ENCODE data around the gene NUP205. TPM values are rescaled to one million over a fixed set of nuclear protein-coding genes. Genes with fewer than 3 reads are reported as not detected.

Gene NUP205
- total and polyA plus RNA-seq, 8 donors, result 11.9 to 63.4 (median 24.4) TPM

DNA sequence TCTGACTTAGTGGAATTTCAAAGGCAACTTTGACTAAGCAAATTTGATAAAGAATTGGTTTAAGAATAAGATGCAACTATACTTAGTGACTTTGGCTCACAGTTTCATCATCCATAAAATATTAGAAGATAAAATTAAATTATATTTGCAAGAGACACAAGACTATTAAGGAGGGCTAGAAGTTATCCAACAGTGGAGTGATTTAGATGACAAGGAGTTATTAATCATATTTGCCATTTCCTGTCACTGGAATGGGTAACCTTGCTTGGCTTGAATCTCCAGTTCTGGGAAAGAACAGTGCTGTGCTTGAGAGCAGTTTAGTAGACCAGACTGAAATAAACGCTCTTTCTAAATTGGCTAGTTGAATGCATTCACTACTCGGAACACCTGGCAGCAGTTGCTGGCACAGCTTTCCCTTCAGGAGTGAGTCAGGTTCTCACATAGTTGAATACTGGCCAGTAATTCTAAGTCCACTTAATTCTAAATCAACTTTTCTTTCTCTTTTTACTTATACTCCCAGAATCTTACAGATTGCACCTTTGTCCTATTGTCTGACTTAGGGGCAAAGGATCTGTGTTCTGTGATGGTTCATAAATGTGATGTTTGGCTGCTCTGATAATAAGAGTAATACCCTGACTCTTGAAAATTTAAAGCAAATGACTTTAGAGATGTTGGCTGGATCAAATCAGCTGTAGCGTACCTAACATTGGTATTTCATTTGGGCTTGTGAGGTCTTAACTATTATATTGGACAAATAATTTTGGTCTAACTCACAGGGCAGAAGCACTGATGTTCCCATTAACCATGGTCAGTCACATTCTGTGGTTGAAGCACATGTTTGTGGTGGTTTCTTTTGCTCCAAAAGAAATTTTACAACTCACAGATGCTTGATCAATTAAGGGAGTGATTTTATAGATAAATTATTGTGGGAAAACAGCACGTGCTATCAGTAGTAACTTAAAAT, 121.2 kb downstream of the NUP205 start:
- Histone ChIP-seq H3K36me3 (peaks cover 0 to 44% (median 29%) of the 10 kb centered on the region in 4 donors), H3K4me3 (no peak overlapping the region), H3K4me1 (peaks cover 3 to 35% (median 19%) of the 10 kb centered on the region in 4 donors), H3K27me3 (no peaks in the 10 kb centered on the region), H3K27ac (no peak overlapping the region), H3K9me3 (no peaks in the 10 kb centered on the region)
- intact Hi-C loops (cut with DNase I; ENCODE audit: low total_unique reads), result no loop called here
- no peak for TF ChIP-seq EP300 (IDR thresholded peaks at IDR 0.05)
- no peak for TF ChIP-seq POLR2A (IDR thresholded peaks at IDR 0.05)
- peak in 1 of 3 donors; percentile 11 for TF ChIP-seq POLR2AphosphoS5 (IDR thresholded peaks at IDR 0.05)
- WGBS, 5 donors, result 56 to 62% (median 61%) methylated on average over 4 of the region's 4 CpGs
- peak; percentile 47 to 76 for DNase-seq

DNA sequence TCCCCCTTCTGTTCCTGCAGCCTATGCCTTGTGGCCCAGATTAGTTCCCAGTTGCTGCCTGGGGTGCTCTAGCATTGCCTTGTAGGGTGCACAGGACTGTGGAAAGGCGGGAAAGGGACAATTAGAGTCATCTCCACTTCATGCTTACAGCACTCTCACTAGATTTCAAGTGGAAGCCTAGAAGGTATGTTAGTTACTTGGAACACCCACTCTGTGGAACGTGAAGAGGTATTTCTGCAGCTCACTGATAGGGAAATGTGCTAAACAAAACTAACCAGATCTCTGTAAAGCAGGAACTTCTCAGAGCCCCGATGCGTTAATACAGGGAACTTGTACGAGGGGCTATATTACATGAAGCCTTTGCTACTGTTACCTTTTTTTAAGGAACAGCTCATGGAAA, 124.0 kb downstream of the NUP205 start:
- Histone ChIP-seq H3K9me3 (no peaks in the 10 kb centered on the region), H3K36me3 (peaks cover 0 to 24% (median 10%) of the 10 kb centered on the region in 4 donors), H3K4me3 (no peak overlapping the region), H3K27ac (no peak overlapping the region), H3K4me1 (peaks cover 7 to 40% (median 21%) of the 10 kb centered on the region in 4 donors), H3K27me3 (no peaks in the 10 kb centered on the region)
- intact Hi-C loops (cut with DNase I; ENCODE audit: low total_unique reads), result no loop called here
- 75 to 93% (median 86%) methylated on average over 5 of the region's 5 CpGs for WGBS, 5 donors
- TF ChIP-seq POLR2AphosphoS5 (IDR thresholded peaks at IDR 0.05), result no peak
- TF ChIP-seq POLR2A (IDR thresholded peaks at IDR 0.05), result no peak
- TF ChIP-seq EP300 (IDR thresholded peaks at IDR 0.05), result no peak
- TF ChIP-seq, protein P1, sequence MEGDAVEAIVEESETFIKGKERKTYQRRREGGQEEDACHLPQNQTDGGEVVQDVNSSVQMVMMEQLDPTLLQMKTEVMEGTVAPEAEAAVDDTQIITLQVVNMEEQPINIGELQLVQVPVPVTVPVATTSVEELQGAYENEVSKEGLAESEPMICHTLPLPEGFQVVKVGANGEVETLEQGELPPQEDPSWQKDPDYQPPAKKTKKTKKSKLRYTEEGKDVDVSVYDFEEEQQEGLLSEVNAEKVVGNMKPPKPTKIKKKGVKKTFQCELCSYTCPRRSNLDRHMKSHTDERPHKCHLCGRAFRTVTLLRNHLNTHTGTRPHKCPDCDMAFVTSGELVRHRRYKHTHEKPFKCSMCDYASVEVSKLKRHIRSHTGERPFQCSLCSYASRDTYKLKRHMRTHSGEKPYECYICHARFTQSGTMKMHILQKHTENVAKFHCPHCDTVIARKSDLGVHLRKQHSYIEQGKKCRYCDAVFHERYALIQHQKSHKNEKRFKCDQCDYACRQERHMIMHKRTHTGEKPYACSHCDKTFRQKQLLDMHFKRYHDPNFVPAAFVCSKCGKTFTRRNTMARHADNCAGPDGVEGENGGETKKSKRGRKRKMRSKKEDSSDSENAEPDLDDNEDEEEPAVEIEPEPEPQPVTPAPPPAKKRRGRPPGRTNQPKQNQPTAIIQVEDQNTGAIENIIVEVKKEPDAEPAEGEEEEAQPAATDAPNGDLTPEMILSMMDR (IDR thresholded peaks at IDR 0.05), result no peak
- DNase-seq, result no peak

DNA sequence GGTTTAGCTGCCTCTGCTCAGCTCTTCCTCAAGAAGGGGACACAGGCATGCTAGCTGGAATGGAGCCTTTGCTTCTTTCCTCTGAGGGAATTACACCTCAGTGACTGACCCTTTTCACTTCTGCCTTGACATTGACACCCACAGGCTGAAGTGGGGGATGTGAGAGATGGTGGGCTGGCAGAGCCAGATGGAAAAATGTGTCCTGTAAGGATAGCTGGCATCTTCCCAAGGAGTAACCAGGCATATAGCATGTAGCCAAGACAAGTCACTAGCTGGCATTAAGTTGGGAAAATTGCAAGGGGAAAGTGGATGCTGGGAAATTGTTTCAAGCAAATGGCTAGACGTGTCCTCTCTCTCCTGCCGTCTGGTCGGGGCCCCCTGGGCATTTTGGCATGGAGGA, 124.5 kb downstream of the NUP205 start:
- 59 to 92% (median 83%) methylated on average over 3 of the region's 3 CpGs for WGBS, 5 donors
- Histone ChIP-seq H3K4me3 (no peak overlapping the region), H3K9me3 (no peaks in the 10 kb centered on the region), H3K27ac (no peak overlapping the region), H3K36me3 (peaks cover 0 to 23% (median 9%) of the 10 kb centered on the region in 4 donors), H3K4me1 (peaks cover 7 to 40% (median 21%) of the 10 kb centered on the region in 4 donors), H3K27me3 (no peaks in the 10 kb centered on the region)
- TF ChIP-seq EP300 (IDR thresholded peaks at IDR 0.05) (no peak), POLR2A (IDR thresholded peaks at IDR 0.05) (no peak), POLR2AphosphoS5 (IDR thresholded peaks at IDR 0.05) (no peak)
- TF ChIP-seq, protein P1 (IDR thresholded peaks at IDR 0.05), result no peak
- no peak for DNase-seq
- intact Hi-C loops (cut with DNase I; ENCODE audit: low total_unique reads), result no loop called here

DNA sequence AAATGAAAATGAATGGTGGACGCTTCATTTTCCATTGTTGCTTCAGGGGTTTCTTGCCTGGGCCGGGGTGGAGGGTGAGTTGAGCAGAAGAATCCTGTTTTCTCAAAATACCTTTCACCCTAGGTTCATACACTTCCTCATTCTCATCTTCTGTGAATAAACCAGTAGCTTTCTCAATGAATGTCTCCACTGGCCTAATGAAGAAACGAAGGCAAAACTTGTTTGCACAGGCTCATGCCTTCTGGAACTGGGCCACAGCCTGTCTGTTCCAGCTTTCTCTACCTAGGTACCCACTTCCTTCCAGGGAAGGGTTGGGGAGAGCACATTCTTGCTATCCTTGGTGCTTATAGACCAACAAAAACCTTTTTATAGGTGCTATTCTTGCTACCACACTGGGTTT, 125.9 kb downstream of the NUP205 start:
- WGBS, 5 donors, result 67 to 80% (median 69%) methylated on average over 3 of the region's 3 CpGs
- DNase-seq, result no peak
- TF ChIP-seq POLR2AphosphoS5 (IDR thresholded peaks at IDR 0.05), result no peak
- no peak for TF ChIP-seq EP300 (IDR thresholded peaks at IDR 0.05)
- TF ChIP-seq, protein P1 (IDR thresholded peaks at IDR 0.05), result no peak
- TF ChIP-seq POLR2A (IDR thresholded peaks at IDR 0.05), result no peak
- peaks cover 0 to 18% (median 11%) of the 10 kb centered on the region in 4 donors for H3K36me3 ChIP-seq
- intact Hi-C loops (cut with DNase I; ENCODE audit: low total_unique reads), result no loop called here
- no peaks in the 10 kb centered on the region for H3K9me3 ChIP-seq
- H3K4me3 ChIP-seq, result no peak overlapping the region
- peaks cover 4 to 27% (median 13%) of the 10 kb centered on the region in 4 donors for H3K4me1 ChIP-seq
- no peak overlapping the region for H3K27ac ChIP-seq
- no peaks in the 10 kb centered on the region for H3K27me3 ChIP-seq
